ENCODE measurements around the gene NR2C2.
"Not testable (repeated sequence)": the region's sequence is repeated elsewhere in the genome, so short reads cannot be mapped to it uniquely, and the experiment has no call there.

NR2C2 gene

GRCh38 chr3:14902719-14903118, 44.7 kb upstream of the NR2C2 start:
- H3K4me2 ChIP-seq (ENCODE audit: low read length) = no peak overlapping the region

DNA sequence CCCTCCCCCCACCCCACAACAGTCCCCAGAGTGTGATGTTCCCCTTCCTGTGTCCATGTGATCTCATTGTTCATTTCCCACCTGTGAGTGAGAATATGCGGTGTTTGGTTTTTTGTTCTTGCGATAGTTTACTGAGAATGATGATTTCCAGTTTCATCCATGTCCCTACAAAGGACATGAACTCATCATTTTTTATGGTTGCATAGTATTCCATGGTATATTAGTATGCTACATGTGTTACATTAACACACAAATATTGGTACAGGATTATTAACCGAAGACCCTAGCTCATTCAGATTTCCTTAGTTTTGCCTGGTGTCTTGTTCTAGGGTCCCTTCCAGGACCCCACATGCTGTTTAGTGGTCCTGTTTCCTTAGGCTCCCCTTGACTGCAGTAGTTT, 43.9 kb upstream of the NR2C2 start:
- peaks cover 13 to 14% of the 10 kb centered on the region in 2 experiments for H3K36me3 ChIP-seq (ENCODE audit: control insufficient read depth in 1 of 2, insufficient read depth in 2 of 2, low read length in 2 of 2)
- H2AFZ ChIP-seq (ENCODE audit: insufficient read depth, low read length, poor library complexity); H3K9me3 ChIP-seq (ENCODE audit: insufficient read depth, low read depth, low read length); H3K4me3 ChIP-seq (ENCODE audit: low read depth, low read length); H2BK5ac ChIP-seq (ENCODE audit: low read depth, low read length, poor library complexity); H4K91ac ChIP-seq (ENCODE audit: low read depth, low read length); H2BK12ac ChIP-seq (ENCODE audit: low read length); H2BK120ac ChIP-seq (ENCODE audit: insufficient read depth, low read length, poor library complexity); H3K27me3 ChIP-seq (ENCODE audit: insufficient read depth, low read length); H2AK5ac ChIP-seq (ENCODE audit: low read length); DNase-seq; H4K12ac ChIP-seq (ENCODE audit: low read depth, low read length); H3K4me1 ChIP-seq (ENCODE audit: control insufficient read depth in 1 of 2, insufficient read depth in 2 of 2, low read length in 2 of 2); H3K9ac ChIP-seq (ENCODE audit: low read length); H3K79me2 ChIP-seq (ENCODE audit: control insufficient read depth, insufficient read depth, low read length, poor library complexity); H3K79me1 ChIP-seq (ENCODE audit: low read length); H3K27ac ChIP-seq (ENCODE audit: low read depth, low read length); H3K23ac ChIP-seq (ENCODE audit: low read length); H3K18ac ChIP-seq (ENCODE audit: low read length); H3K4ac ChIP-seq (ENCODE audit: low read depth, low read length); H4K8ac ChIP-seq (ENCODE audit: low read depth, low read length); H3K14ac ChIP-seq (ENCODE audit: low read length); H3K4me2 ChIP-seq (ENCODE audit: low read length): not testable (repeated sequence)
- no CpG with 5 or more reads among the region's 3 CpGs for WGBS (ENCODE audit: extremely low coverage, insufficient coverage, insufficient read length)

More at GRCh38 chr3:14902719-14903118, 44.7 kb upstream of the NR2C2 start:
- H2BK5ac ChIP-seq (ENCODE audit: low read depth, low read length, poor library complexity) = no peak overlapping the region
- no peak overlapping the region for H4K8ac ChIP-seq (ENCODE audit: low read depth, low read length)
- H3K14ac ChIP-seq (ENCODE audit: low read length) = no peak overlapping the region
- peak overlapping the region; percentile 3 for H3K4me3 ChIP-seq (ENCODE audit: low read depth, low read length)
- H3K79me1 ChIP-seq (ENCODE audit: low read length) = no peaks in the 10 kb centered on the region
- no peaks in the 10 kb centered on the region for H3K27me3 ChIP-seq (ENCODE audit: insufficient read depth, low read length)
- H3K9me3 ChIP-seq (ENCODE audit: insufficient read depth, low read depth, low read length) = peaks cover 2% of the 10 kb centered on the region
- no peaks in the 10 kb centered on the region for H3K4me1 ChIP-seq (ENCODE audit: control insufficient read depth in 1 of 2, insufficient read depth in 2 of 2, low read length in 2 of 2)
- H2AFZ ChIP-seq (ENCODE audit: insufficient read depth, low read length, poor library complexity) = no peak overlapping the region
- H3K23ac ChIP-seq (ENCODE audit: low read length) = no peak overlapping the region
- DNase-seq = no peak
- no peak overlapping the region for H4K91ac ChIP-seq (ENCODE audit: low read depth, low read length)
- no peak overlapping the region for H2BK12ac ChIP-seq (ENCODE audit: low read length)
- H3K36me3 ChIP-seq (ENCODE audit: control insufficient read depth in 1 of 2, insufficient read depth in 2 of 2, low read length in 2 of 2) = peaks cover 16 to 18% of the 10 kb centered on the region in 2 experiments
- no peak overlapping the region for H3K9ac ChIP-seq (ENCODE audit: low read length)
- no peaks in the 10 kb centered on the region for H3K79me2 ChIP-seq (ENCODE audit: control insufficient read depth, insufficient read depth, low read length, poor library complexity)
- no peak overlapping the region for H2BK120ac ChIP-seq (ENCODE audit: insufficient read depth, low read length, poor library complexity)
- WGBS (ENCODE audit: extremely low coverage, insufficient coverage, insufficient read length) = no CpG with 5 or more reads among the region's 7 CpGs
- H4K12ac ChIP-seq (ENCODE audit: low read depth, low read length) = no peak overlapping the region
- no peak overlapping the region for H3K18ac ChIP-seq (ENCODE audit: low read length)
- H3K27ac ChIP-seq (ENCODE audit: low read depth, low read length) = no peak overlapping the region
- no peak overlapping the region for H3K4ac ChIP-seq (ENCODE audit: low read depth, low read length)
- no peak overlapping the region for H2AK5ac ChIP-seq (ENCODE audit: low read length)

DNA sequence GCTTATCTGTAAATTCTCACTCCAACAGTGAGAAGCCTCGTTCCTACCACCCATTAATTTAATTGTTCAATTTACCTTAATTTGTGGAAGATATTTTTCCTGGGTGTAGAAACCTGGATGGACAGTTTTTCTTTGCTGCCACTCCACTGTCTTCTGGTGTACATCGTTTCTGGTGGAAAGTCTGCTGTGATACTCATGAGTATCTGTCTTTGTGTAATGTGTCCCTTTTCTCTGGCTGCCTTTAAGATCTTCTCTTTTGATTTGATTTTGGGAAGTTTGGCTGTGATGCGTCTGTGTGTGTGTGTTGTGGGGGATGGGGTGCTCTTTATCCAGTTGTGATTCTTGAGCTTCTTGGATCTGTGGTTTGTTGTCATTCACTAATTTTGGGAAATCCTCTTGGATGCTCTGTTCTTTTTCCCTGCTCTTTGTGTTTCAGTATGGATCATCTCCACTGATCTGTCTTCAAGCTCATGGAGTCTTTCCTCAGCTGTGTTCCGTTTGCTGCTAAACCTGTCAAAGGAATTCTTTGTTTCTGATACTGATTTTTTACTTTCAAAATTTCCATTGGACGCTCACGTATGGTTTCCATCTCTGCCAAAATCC, 42.2 kb upstream of the NR2C2 start:
- Histone ChIP-seq H3K4me1 (ENCODE audit: control insufficient read depth in 1 of 2, insufficient read depth in 2 of 2, low read length in 2 of 2) (no peaks in the 10 kb centered on the region), H3K27me3 (ENCODE audit: insufficient read depth, low read length) (no peaks in the 10 kb centered on the region), H4K12ac (ENCODE audit: low read depth, low read length) (no peak overlapping the region), H2BK12ac (ENCODE audit: low read length) (no peak overlapping the region), H2BK5ac (ENCODE audit: low read depth, low read length, poor library complexity) (no peak overlapping the region), H4K91ac (ENCODE audit: low read depth, low read length) (no peak overlapping the region), H3K23ac (ENCODE audit: low read length) (no peak overlapping the region), H3K9ac (ENCODE audit: low read length) (no peak overlapping the region), H3K79me1 (ENCODE audit: low read length) (no peaks in the 10 kb centered on the region), H3K14ac (ENCODE audit: low read length) (no peak overlapping the region), H2AK5ac (ENCODE audit: low read length) (no peak overlapping the region), H3K4me2 (ENCODE audit: low read length) (no peak overlapping the region), H3K4ac (ENCODE audit: low read depth, low read length) (no peak overlapping the region), H4K8ac (ENCODE audit: low read depth, low read length) (no peak overlapping the region), H3K9me3 (ENCODE audit: insufficient read depth, low read depth, low read length) (no peaks in the 10 kb centered on the region), H3K18ac (ENCODE audit: low read length) (no peak overlapping the region), H2BK120ac (ENCODE audit: insufficient read depth, low read length, poor library complexity) (no peak overlapping the region), H3K4me3 (ENCODE audit: low read depth, low read length) (no peak overlapping the region), H2AFZ (ENCODE audit: insufficient read depth, low read length, poor library complexity) (no peak overlapping the region), H3K36me3 (ENCODE audit: control insufficient read depth in 1 of 2, insufficient read depth in 2 of 2, low read length in 2 of 2) (peaks cover 8 to 9% of the 10 kb centered on the region in 2 experiments), H3K79me2 (ENCODE audit: control insufficient read depth, insufficient read depth, low read length, poor library complexity) (no peaks in the 10 kb centered on the region), H3K27ac (ENCODE audit: low read depth, low read length) (no peak overlapping the region)
- no CpG with 5 or more reads among the region's 6 CpGs for WGBS (ENCODE audit: extremely low coverage, insufficient coverage, insufficient read length)
- no peak for DNase-seq

DNA sequence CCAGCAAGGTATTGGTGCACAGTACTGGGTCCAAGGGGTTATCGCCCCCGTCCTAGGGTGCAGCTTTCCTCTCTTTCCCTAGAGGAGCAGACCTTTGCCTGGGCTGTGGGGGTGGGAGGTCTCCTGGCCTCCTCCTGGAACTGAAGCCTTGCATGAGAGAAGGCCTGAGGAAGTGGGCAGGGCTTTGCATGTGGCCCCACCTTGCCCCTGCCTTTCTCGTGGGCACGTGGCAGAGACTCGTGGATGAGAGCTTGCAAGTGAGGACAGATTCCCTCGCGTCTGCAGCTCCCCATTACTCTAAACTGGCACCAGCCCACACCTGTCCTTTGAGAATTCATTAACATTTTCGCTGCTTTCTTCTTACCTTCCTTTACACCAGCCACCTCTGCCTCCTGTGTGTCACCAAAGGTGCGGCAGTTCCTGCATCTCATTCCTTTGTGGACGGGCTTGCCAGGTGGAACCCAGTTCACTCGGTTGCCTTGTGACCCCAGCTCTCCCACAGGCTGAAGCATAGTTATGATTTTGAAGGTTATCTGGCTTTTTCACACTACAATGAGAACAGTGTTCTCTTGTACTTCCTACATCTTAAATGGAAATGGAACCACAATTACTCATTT, 40.9 kb upstream of the NR2C2 start:
- Histone ChIP-seq H4K12ac (ENCODE audit: low read depth, low read length) (no peak overlapping the region), H2BK12ac (ENCODE audit: low read length) (no peak overlapping the region), H3K9ac (ENCODE audit: low read length) (no peak overlapping the region), H2AFZ (ENCODE audit: insufficient read depth, low read length, poor library complexity) (no peak overlapping the region), H3K4me2 (ENCODE audit: low read length) (no peak overlapping the region), H3K4ac (ENCODE audit: low read depth, low read length) (no peak overlapping the region), H3K79me1 (ENCODE audit: low read length) (no peaks in the 10 kb centered on the region), H3K36me3 (ENCODE audit: control insufficient read depth in 1 of 2, insufficient read depth in 2 of 2, low read length in 2 of 2) (peaks cover 2 to 8% of the 10 kb centered on the region in 2 experiments), H3K23ac (ENCODE audit: low read length) (no peak overlapping the region), H2BK5ac (ENCODE audit: low read depth, low read length, poor library complexity) (no peak overlapping the region), H4K91ac (ENCODE audit: low read depth, low read length) (no peak overlapping the region), H2BK120ac (ENCODE audit: insufficient read depth, low read length, poor library complexity) (no peak overlapping the region), H3K9me3 (ENCODE audit: insufficient read depth, low read depth, low read length) (no peaks in the 10 kb centered on the region), H3K27ac (ENCODE audit: low read depth, low read length) (no peak overlapping the region), H3K79me2 (ENCODE audit: control insufficient read depth, insufficient read depth, low read length, poor library complexity) (no peaks in the 10 kb centered on the region), H4K8ac (ENCODE audit: low read depth, low read length) (no peak overlapping the region), H2AK5ac (ENCODE audit: low read length) (no peak overlapping the region), H3K4me1 (ENCODE audit: control insufficient read depth in 1 of 2, insufficient read depth in 2 of 2, low read length in 2 of 2) (no peaks in the 10 kb centered on the region), H3K4me3 (ENCODE audit: low read depth, low read length) (no peak overlapping the region), H3K18ac (ENCODE audit: low read length) (no peak overlapping the region), H3K14ac (ENCODE audit: low read length) (no peak overlapping the region), H3K27me3 (ENCODE audit: insufficient read depth, low read length) (no peaks in the 10 kb centered on the region)
- no CpG with 5 or more reads among the region's 11 CpGs for WGBS (ENCODE audit: extremely low coverage, insufficient coverage, insufficient read length)
- no peak for DNase-seq

Data from trophoblast cell (in vitro differentiated cells and primary cell).